Measurements from ENCODE around the gene KLRC3. TPM values are rescaled to one million over a fixed set of nuclear protein-coding genes. Genes with fewer than 3 reads are reported as not detected.
A peak's percentile ranks its signal among the peaks of the same experiment; 100 is the strongest.
"Not testable (repeated sequence)": the region's sequence is repeated elsewhere in the genome, so short reads cannot be mapped to it uniquely, and the experiment has no call there.

The KLRC3 gene
- total RNA-seq, 3 donors from 2014 or later (not counting 1 experiment from before 2014, with no cell fraction given): 10.7 to 69.1 (median 49.8) TPM

- DNase-seq: peak in 1 of 2 donors; percentile 9
- Histone ChIP-seq H3K4me3 (ENCODE audit: low read length) (no peak overlapping the region), H3K36me3 (ENCODE audit: control insufficient read depth, insufficient read depth, low read length) (peaks cover 25% of the 10 kb centered on the region), H3K4me1 (ENCODE audit: control insufficient read depth, insufficient read depth, low read length) (peaks cover 12% of the 10 kb centered on the region), H3K27ac (ENCODE audit: low read length) (peak overlapping the region; percentile 11), H3K9me3 (ENCODE audit: control insufficient read depth, insufficient read depth, low read length) (no peaks in the 10 kb centered on the region), H3K27me3 (ENCODE audit: control insufficient read depth, insufficient read depth, low read length) (no peaks in the 10 kb centered on the region)
- ATAC-seq: peak in 1 of 3 donors; percentile 13
- no peaks in the 10 kb centered on the region for H3K27me3 Mint-ChIP-seq (ENCODE audit: low read depth in 2 of 2)
- H3K27ac Mint-ChIP-seq: peak overlapping the region in 1 of 2 donors; percentile 86
- 63% methylated on average over 1 of the region's 4 CpGs for WGBS (ENCODE audit: insufficient coverage)
- peaks cover 0 to 23% of the 10 kb centered on the region in 2 donors for H3K4me1 Mint-ChIP-seq
- TF ChIP-seq, protein P1, sequence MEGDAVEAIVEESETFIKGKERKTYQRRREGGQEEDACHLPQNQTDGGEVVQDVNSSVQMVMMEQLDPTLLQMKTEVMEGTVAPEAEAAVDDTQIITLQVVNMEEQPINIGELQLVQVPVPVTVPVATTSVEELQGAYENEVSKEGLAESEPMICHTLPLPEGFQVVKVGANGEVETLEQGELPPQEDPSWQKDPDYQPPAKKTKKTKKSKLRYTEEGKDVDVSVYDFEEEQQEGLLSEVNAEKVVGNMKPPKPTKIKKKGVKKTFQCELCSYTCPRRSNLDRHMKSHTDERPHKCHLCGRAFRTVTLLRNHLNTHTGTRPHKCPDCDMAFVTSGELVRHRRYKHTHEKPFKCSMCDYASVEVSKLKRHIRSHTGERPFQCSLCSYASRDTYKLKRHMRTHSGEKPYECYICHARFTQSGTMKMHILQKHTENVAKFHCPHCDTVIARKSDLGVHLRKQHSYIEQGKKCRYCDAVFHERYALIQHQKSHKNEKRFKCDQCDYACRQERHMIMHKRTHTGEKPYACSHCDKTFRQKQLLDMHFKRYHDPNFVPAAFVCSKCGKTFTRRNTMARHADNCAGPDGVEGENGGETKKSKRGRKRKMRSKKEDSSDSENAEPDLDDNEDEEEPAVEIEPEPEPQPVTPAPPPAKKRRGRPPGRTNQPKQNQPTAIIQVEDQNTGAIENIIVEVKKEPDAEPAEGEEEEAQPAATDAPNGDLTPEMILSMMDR (IDR thresholded peaks at IDR 0.05): no peak
- H3K4me3 Mint-ChIP-seq: peak overlapping the region; percentile 30
- H3K9me3 Mint-ChIP-seq: no peaks in the 10 kb centered on the region
- intact Hi-C loops (cut with micrococcal nuclease): no loop called here
- H3K36me3 Mint-ChIP-seq: no peaks in the 10 kb centered on the region
These were observed 27.8 kb upstream of the KLRC3 start for GRCh38 chr12:10448236-10448635.

GRCh38 chr12:10446052-10446451 is 25.7 kb upstream of the KLRC3 start:
- H3K36me3 Mint-ChIP-seq; H3K4me3 Mint-ChIP-seq; H3K9me3 Mint-ChIP-seq; H3K27me3 ChIP-seq (ENCODE audit: control insufficient read depth, insufficient read depth, low read length); H3K27ac ChIP-seq (ENCODE audit: low read length); H3K9me3 ChIP-seq (ENCODE audit: control insufficient read depth, insufficient read depth, low read length); DNase-seq; H3K27me3 Mint-ChIP-seq (ENCODE audit: low read depth in 2 of 2); intact Hi-C loops (cut with micrococcal nuclease); H3K4me3 ChIP-seq (ENCODE audit: low read length): not testable (repeated sequence)
- ATAC-seq: peak; percentile 73 to 79 (median 75)
- Mint-ChIP-seq H3K27ac (peak overlapping the region; percentile 18 to 86), H3K4me1 (peaks cover 0 to 24% of the 10 kb centered on the region in 2 donors)
- Histone ChIP-seq H3K36me3 (ENCODE audit: control insufficient read depth, insufficient read depth, low read length) (peaks cover 25% of the 10 kb centered on the region), H3K4me1 (ENCODE audit: control insufficient read depth, insufficient read depth, low read length) (peaks cover 12% of the 10 kb centered on the region)
- 35% methylated on average over 3 of the region's 5 CpGs for WGBS (ENCODE audit: insufficient coverage)

DNA sequence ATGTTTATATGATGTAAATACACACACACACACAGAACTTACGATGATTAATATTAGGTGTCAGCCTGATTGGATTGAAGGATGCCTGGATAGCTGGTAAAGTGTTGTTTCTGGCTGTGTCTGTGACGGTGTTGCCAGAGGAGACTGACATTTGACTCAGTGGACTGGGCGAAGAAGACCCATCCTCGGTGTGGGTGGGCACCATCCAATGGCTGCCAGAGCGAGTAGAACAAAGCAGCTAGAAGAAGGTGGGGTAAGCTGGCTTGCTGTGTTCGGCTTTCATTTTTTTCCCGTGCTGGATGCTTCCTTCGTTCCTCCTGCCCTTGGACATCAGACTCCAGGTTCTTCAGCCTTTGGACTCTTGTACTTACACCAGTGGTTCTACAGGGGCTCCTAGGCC is 20.7 kb upstream of the KLRC3 start:
- DNase-seq; H3K27me3 ChIP-seq (ENCODE audit: control insufficient read depth, insufficient read depth, low read length); H3K36me3 ChIP-seq (ENCODE audit: control insufficient read depth, insufficient read depth, low read length); H3K4me3 ChIP-seq (ENCODE audit: low read length); intact Hi-C loops (cut with micrococcal nuclease); H3K27me3 Mint-ChIP-seq (ENCODE audit: low read depth in 2 of 2); H3K4me1 ChIP-seq (ENCODE audit: control insufficient read depth, insufficient read depth, low read length); H3K9me3 ChIP-seq (ENCODE audit: control insufficient read depth, insufficient read depth, low read length); H3K36me3 Mint-ChIP-seq; H3K9me3 Mint-ChIP-seq; H3K27ac ChIP-seq (ENCODE audit: low read length); ATAC-seq; H3K4me1 Mint-ChIP-seq; H3K4me3 Mint-ChIP-seq: not testable (repeated sequence)
- 92% methylated on average over 7 of the region's 8 CpGs for WGBS (ENCODE audit: insufficient coverage)
- H3K27ac Mint-ChIP-seq: peak overlapping the region in 1 of 2 donors; percentile 52

DNA sequence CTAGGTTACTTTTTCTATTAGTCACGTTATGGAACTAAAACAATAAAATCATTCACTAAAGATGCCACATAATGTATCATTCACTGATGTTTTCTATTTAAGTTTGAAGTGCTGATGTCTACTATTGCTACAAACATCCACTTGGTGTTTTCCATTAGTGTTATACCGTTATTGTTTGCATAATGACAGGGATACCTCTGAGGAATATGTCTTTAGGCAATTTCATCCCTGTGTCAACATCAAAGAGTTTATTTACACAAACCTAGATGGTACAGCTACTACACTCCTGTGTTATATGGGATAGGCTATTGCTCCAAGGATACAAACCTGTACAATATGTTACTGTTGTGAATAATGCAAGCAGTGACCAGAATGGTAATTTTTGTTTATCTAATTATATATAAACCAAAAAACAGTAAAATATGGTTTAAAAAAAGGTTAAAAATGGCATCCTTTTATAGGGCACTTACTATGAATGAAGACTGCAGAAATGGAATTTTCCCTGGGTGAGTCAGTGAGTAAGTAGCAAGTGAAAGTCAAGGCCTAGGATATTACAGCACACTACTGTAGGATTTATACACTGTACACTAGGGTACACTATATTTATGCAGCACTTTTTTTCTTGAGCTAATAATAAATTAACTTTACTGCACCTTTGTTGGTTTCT is 19.3 kb upstream of the KLRC3 start:
- WGBS (ENCODE audit: insufficient coverage): no CpG with 5 or more reads among the region's 2 CpGs
- H3K4me1 Mint-ChIP-seq: peaks cover 0 to 12% of the 10 kb centered on the region in 2 donors
- H3K4me1 ChIP-seq (ENCODE audit: control insufficient read depth, insufficient read depth, low read length); H3K27ac Mint-ChIP-seq; H3K36me3 ChIP-seq (ENCODE audit: control insufficient read depth, insufficient read depth, low read length); H3K27me3 ChIP-seq (ENCODE audit: control insufficient read depth, insufficient read depth, low read length); H3K9me3 ChIP-seq (ENCODE audit: control insufficient read depth, insufficient read depth, low read length); H3K27ac ChIP-seq (ENCODE audit: low read length); H3K36me3 Mint-ChIP-seq; H3K4me3 Mint-ChIP-seq; H3K9me3 Mint-ChIP-seq; H3K4me3 ChIP-seq (ENCODE audit: low read length); DNase-seq; H3K27me3 Mint-ChIP-seq (ENCODE audit: low read depth in 2 of 2); intact Hi-C loops (cut with micrococcal nuclease): not testable (repeated sequence)
- ATAC-seq: peak in 1 of 3 donors; percentile 37

DNA sequence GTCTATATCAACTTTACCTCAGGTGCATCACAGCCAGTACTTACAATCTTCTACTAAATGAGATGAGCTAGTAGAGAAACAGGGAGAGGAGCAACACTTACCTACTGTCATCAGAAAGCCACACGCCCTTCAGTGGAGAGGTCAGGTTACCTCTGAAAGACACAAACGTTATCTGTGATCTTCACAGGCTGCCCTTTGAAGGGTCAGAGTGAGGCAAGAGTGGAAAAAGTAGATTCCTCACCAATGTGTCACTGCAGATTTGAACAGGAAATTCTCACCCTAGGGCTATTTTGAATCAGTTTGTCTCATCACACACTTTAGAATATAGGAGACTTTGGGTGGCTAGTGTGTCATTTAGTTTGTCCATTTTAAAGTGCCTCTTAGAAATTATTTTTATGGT is 17.2 kb upstream of the KLRC3 start:
- H3K9me3 Mint-ChIP-seq; H3K9me3 ChIP-seq (ENCODE audit: control insufficient read depth, insufficient read depth, low read length); intact Hi-C loops (cut with micrococcal nuclease); H3K4me3 ChIP-seq (ENCODE audit: low read length); H3K4me1 ChIP-seq (ENCODE audit: control insufficient read depth, insufficient read depth, low read length); H3K27me3 ChIP-seq (ENCODE audit: control insufficient read depth, insufficient read depth, low read length); H3K27ac ChIP-seq (ENCODE audit: low read length); DNase-seq; H3K36me3 ChIP-seq (ENCODE audit: control insufficient read depth, insufficient read depth, low read length); H3K36me3 Mint-ChIP-seq; H3K4me3 Mint-ChIP-seq; H3K27me3 Mint-ChIP-seq (ENCODE audit: low read depth in 2 of 2): not testable (repeated sequence)
- Mint-ChIP-seq H3K27ac (peak overlapping the region in 1 of 2 donors; percentile 11), H3K4me1 (peaks cover 0 to 17% of the 10 kb centered on the region in 2 donors)
- no CpG with 5 or more reads among the region's 2 CpGs for WGBS (ENCODE audit: insufficient coverage)
- peak in 2 of 3 donors; percentile 70 to 82 for ATAC-seq

DNA sequence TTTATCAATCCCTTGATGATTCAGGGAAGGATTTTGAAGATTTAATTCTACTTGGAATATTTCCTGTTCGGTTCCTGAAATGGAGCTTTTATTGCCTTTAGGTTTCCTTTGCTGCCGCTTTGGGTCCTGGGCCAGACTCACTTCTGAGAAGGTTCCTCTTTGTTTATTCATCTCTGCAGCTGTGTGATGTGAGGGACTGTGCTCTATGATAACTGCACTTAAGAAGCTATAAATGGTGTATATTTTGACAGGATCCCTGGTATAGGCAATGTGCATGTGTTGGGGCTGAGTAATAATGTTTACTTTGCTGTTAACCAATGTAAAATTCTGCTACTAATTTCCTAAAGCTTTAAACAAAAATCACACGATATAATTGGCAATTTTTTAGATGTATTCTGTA is 15.4 kb upstream of the KLRC3 start, which contains the start of gene KLRC2:
KLRC2 (minus strand) TSS at position 195 of the 400 bp plus-strand sequence; CDS start at position 171, 24 bp downstream.
- Histone ChIP-seq H3K4me3 (ENCODE audit: low read length) (peak within 1 kb of the TSS; percentile 35), H3K27ac (ENCODE audit: low read length) (peak within 1 kb of the TSS; percentile 25)
- peaks cover 0 to 15% of the 10 kb centered on the region in 2 donors for H3K4me1 Mint-ChIP-seq
- peak within 1 kb of the TSS; percentile 37 for H3K4me3 Mint-ChIP-seq
- ATAC-seq (peak in 2 of 3 donors; percentile 47 to 64), DNase-seq (peak in 1 of 2 donors; percentile 11)
- H3K27me3 ChIP-seq (ENCODE audit: control insufficient read depth, insufficient read depth, low read length); H3K27me3 Mint-ChIP-seq (ENCODE audit: low read depth in 2 of 2); intact Hi-C loops (cut with micrococcal nuclease); H3K9me3 Mint-ChIP-seq; H3K36me3 Mint-ChIP-seq; H3K4me1 ChIP-seq (ENCODE audit: control insufficient read depth, insufficient read depth, low read length); H3K36me3 ChIP-seq (ENCODE audit: control insufficient read depth, insufficient read depth, low read length); H3K9me3 ChIP-seq (ENCODE audit: control insufficient read depth, insufficient read depth, low read length): not testable (repeated sequence)
- peak within 1 kb of the TSS in 1 of 2 donors; percentile 60 for H3K27ac Mint-ChIP-seq
- WGBS (ENCODE audit: insufficient coverage): 31% methylated on average over 2 of the region's 3 CpGs

DNA sequence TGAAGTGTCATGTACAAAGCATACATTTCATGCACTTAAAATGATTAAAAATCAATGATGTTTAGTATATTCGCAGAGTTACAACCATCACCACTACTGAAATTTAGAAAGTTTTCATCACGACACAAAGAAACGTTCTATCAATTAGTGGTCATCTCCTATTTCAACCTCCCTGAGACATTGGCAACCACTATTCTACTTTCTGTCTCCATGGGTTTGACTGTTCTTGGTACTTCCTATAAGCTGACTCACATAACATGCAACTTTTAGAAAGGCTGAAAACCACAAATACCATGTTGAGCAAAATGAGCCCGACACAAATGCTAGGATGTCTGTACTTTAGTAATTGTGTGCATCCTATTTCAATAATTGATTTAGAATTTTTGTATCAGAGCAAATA is 10.2 kb upstream of the KLRC3 start:
- H3K9me3 Mint-ChIP-seq; H3K4me3 Mint-ChIP-seq; H3K36me3 Mint-ChIP-seq; H3K4me3 ChIP-seq (ENCODE audit: low read length); intact Hi-C loops (cut with micrococcal nuclease); H3K36me3 ChIP-seq (ENCODE audit: control insufficient read depth, insufficient read depth, low read length); H3K27ac ChIP-seq (ENCODE audit: low read length); H3K27me3 Mint-ChIP-seq (ENCODE audit: low read depth in 2 of 2); H3K9me3 ChIP-seq (ENCODE audit: control insufficient read depth, insufficient read depth, low read length); DNase-seq; H3K4me1 ChIP-seq (ENCODE audit: control insufficient read depth, insufficient read depth, low read length); H3K27me3 ChIP-seq (ENCODE audit: control insufficient read depth, insufficient read depth, low read length): not testable (repeated sequence)
- ATAC-seq: peak in 2 of 3 donors; percentile 75 to 88
- Mint-ChIP-seq H3K27ac (peak overlapping the region in 1 of 2 donors; percentile 38), H3K4me1 (peaks cover 0 to 11% of the 10 kb centered on the region in 2 donors)
- WGBS (ENCODE audit: insufficient coverage): 41% methylated on average over 3 of the region's 4 CpGs
